ENCODE data around the gene CTSF.
"Not testable (repeated sequence)": the region's sequence is repeated elsewhere in the genome, so short reads cannot be mapped to it uniquely, and the experiment has no call there.

Gene CTSF

DNA sequence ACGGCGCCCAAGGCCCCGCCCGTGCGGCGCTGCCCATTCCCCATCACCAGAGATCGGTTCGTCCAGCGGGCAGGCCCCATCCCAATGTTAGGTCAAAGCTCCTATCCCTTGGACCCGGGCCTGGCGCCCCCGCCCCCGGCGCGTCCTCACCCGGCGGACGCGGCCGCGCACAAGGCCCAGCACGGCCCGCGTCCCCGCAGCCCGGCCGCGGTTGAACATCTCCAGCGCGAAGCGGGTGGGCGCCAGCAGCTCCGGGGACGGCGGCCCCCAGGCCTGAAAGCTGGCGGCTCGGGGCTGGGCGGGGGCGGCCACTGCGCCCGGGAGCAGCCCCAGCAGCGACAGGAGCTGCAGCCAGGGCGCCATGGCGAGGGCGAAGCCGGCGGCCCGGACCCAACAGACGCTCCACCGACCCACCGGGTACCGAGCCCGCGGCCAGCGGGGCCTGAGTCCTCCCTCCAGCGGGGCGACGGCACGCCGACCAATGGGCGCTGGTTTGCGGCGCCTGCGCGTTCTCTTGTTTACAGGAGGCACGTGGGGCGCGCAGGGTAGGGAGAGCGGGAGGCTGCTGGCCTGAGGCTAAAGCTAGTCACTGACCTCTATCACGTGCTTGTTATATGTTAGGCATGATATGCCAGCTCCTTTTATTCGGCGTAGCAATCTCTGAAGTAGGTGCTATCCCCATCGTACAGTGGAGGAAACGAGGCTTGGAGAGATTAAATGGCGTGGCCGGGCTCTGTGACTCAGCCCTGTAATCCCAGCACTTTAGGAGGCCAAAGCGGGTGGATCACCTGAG is at the start of gene CTSF:
TSS of gene CTSF (minus strand) at position 483 of the 793 bp plus-strand sequence. CDS start at position 363, 120 bp downstream.
- Histone ChIP-seq H3K9me3 (ENCODE audit: control insufficient read depth, insufficient read depth, low read depth, low read length) (no peaks in the 10 kb centered on the region), H3K4me1 (ENCODE audit: control insufficient read depth, insufficient read depth, low read length) (peaks cover 34% of the 10 kb centered on the region), H3K27ac (ENCODE audit: low read depth, low read length) (peak within 1 kb of the TSS; percentile 4; the same call in 1 of the 2 replicates), H3K27me3 (ENCODE audit: control insufficient read depth, insufficient read depth, low read length) (no peaks in the 10 kb centered on the region; the same call in 1 of the 2 replicates), H3K36me3 (ENCODE audit: control insufficient read depth, insufficient read depth, low read length) (peaks cover 16% of the 10 kb centered on the region), H3K9ac (ENCODE audit: low read length) (peak within 1 kb of the TSS; percentile 3), H3K4me3 (ENCODE audit: low read depth, low read length) (peak within 1 kb of the TSS; percentile 43; the same call in 1 of the 2 replicates)

- Histone ChIP-seq H3K9me3 (ENCODE audit: control insufficient read depth, insufficient read depth, low read depth, low read length) (no peaks in the 10 kb centered on the region), H3K27ac (ENCODE audit: low read depth, low read length) (peak overlapping the region; percentile 95), H3K9ac (ENCODE audit: low read length) (peak overlapping the region; percentile 99), H3K4me1 (ENCODE audit: control insufficient read depth, insufficient read depth, low read length) (peaks cover 9% of the 10 kb centered on the region), H3K27me3 (ENCODE audit: control insufficient read depth, insufficient read depth, low read length) (no peaks in the 10 kb centered on the region), H3K36me3 (ENCODE audit: control insufficient read depth, insufficient read depth, low read length) (peaks cover 44% of the 10 kb centered on the region), H3K4me3 (ENCODE audit: low read depth, low read length) (peak overlapping the region; percentile 93)
These were observed 48.9 kb upstream of the CTSF start for GRCh38 chr11:66617155-66617834.

GRCh38 chr11:66616379-66617154 is 48.2 kb upstream of the CTSF start, which contains the start of gene RBM14:
RBM14 (plus strand) TSS chr11:66616630; CDS start chr11:66616721, 91 bp downstream.
- no peaks in the 10 kb centered on the region for H3K27me3 ChIP-seq (ENCODE audit: control insufficient read depth, insufficient read depth, low read length)
- H3K36me3 ChIP-seq (ENCODE audit: control insufficient read depth, insufficient read depth, low read length) = peaks cover 38% of the 10 kb centered on the region
- peak within 1 kb of the TSS; percentile 95 for H3K27ac ChIP-seq (ENCODE audit: low read depth, low read length)
- H3K4me3 ChIP-seq (ENCODE audit: low read depth, low read length) = peak within 1 kb of the TSS; percentile 93
- H3K4me1 ChIP-seq (ENCODE audit: control insufficient read depth, insufficient read depth, low read length) = peaks cover 9% of the 10 kb centered on the region
- H3K9ac ChIP-seq (ENCODE audit: low read length) = peak within 1 kb of the TSS; percentile 99
- no peaks in the 10 kb centered on the region for H3K9me3 ChIP-seq (ENCODE audit: control insufficient read depth, insufficient read depth, low read depth, low read length)

DNA sequence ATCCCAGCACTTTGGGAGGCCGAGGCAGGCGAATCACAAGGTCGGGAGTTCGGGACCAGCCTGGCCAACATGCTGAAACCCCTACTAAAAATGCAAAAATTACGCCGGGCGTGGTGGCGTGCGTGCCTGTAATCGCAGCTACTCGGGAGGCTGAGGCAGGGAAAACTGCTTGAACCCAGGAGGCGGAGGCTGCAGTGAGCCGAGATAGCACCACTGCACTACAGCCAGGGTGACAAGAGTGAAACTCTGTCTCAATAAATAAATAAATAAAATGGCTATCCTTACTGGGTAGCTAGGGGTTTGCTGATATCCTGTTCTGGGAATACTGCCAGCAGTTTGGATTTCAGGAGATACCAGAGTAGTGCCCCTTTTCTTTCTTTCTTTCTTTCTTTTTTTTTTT is 45.7 kb upstream of the CTSF start:
- H3K27me3 ChIP-seq (ENCODE audit: control insufficient read depth, insufficient read depth, low read length) = no peaks in the 10 kb centered on the region
- H3K36me3 ChIP-seq (ENCODE audit: control insufficient read depth, insufficient read depth, low read length) = peaks cover 19% of the 10 kb centered on the region
- peaks cover 9% of the 10 kb centered on the region for H3K4me1 ChIP-seq (ENCODE audit: control insufficient read depth, insufficient read depth, low read length)
- no peak overlapping the region for H3K4me3 ChIP-seq (ENCODE audit: low read depth, low read length)
- no peak overlapping the region for H3K27ac ChIP-seq (ENCODE audit: low read depth, low read length)
- 0 out of 2 replicates have a peak, but pooled peaks cover 8% of the 10 kb centered on the region for H3K9me3 ChIP-seq (ENCODE audit: control insufficient read depth, insufficient read depth, low read depth, low read length)
- no peak overlapping the region for H3K9ac ChIP-seq (ENCODE audit: low read length)

- peaks cover 3% of the 10 kb centered on the region for H3K36me3 ChIP-seq (ENCODE audit: control insufficient read depth, insufficient read depth, low read length)
- H3K27me3 ChIP-seq (ENCODE audit: control insufficient read depth, insufficient read depth, low read length) = no peaks in the 10 kb centered on the region
- H3K4me3 ChIP-seq (ENCODE audit: low read depth, low read length) = no peak overlapping the region
- H3K27ac ChIP-seq (ENCODE audit: low read depth, low read length) = no peak overlapping the region
- no peak overlapping the region for H3K9ac ChIP-seq (ENCODE audit: low read length)
- no peaks in the 10 kb centered on the region for H3K4me1 ChIP-seq (ENCODE audit: control insufficient read depth, insufficient read depth, low read length)
- H3K9me3 ChIP-seq (ENCODE audit: control insufficient read depth, insufficient read depth, low read depth, low read length) = 0 out of 2 replicates have a peak, but pooled peaks cover 8% of the 10 kb centered on the region
These were observed 44.1 kb upstream of the CTSF start for GRCh38 chr11:66612458-66612857.

- Histone ChIP-seq H3K27ac (ENCODE audit: low read depth, low read length) (no peak overlapping the region), H3K9ac (ENCODE audit: low read length) (no peak overlapping the region)
These were observed 41.6 kb upstream of the CTSF start for GRCh38 chr11:66609721-66610617.

GRCh38 chr11:66607126-66607834 is 38.9 kb upstream of the CTSF start:
- H3K36me3 ChIP-seq (ENCODE audit: control insufficient read depth, insufficient read depth, low read length) = peaks cover 37% of the 10 kb centered on the region
- H3K9me3 ChIP-seq (ENCODE audit: control insufficient read depth, insufficient read depth, low read depth, low read length) = 0 out of 2 replicates have a peak, but pooled peaks cover 8% of the 10 kb centered on the region
- H3K9ac ChIP-seq (ENCODE audit: low read length) = no peak overlapping the region
- no peaks in the 10 kb centered on the region for H3K4me1 ChIP-seq (ENCODE audit: control insufficient read depth, insufficient read depth, low read length)
- H3K4me3 ChIP-seq (ENCODE audit: low read depth, low read length) = no peak overlapping the region
- H3K27ac ChIP-seq (ENCODE audit: low read depth, low read length) = no peak overlapping the region
- H3K27me3 ChIP-seq (ENCODE audit: control insufficient read depth, insufficient read depth, low read length) = no peaks in the 10 kb centered on the region

More at GRCh38 chr11:66609721-66610617, 41.6 kb upstream of the CTSF start:
- Histone ChIP-seq H3K27me3 (ENCODE audit: control insufficient read depth, insufficient read depth, low read length) (no peaks in the 10 kb centered on the region), H3K9me3 (ENCODE audit: control insufficient read depth, insufficient read depth, low read depth, low read length) (0 out of 2 replicates have a peak, but pooled peaks cover 8% of the 10 kb centered on the region), H3K4me1 (ENCODE audit: control insufficient read depth, insufficient read depth, low read length) (no peaks in the 10 kb centered on the region), H3K4me3 (ENCODE audit: low read depth, low read length) (no peak overlapping the region), H3K36me3 (ENCODE audit: control insufficient read depth, insufficient read depth, low read length) (peaks cover 19% of the 10 kb centered on the region)

DNA sequence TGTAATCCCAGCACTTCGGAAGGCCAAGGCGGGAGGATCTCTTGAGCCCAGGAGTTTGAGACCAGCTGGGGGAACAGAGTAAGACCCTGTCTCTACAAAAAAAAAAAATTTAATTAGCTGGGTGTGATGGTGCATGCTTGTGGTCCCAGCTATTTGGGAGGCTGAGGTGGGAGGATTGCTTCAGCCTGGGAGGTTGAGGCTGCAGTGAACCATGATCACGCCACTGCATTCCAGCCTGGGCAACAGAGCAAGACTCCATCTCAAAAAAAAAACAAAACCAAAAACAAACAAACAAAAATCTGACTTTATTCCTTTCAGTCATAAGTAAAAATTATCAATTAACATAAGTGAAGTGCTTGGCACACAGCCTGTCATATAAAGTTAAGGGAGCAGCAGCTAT is 38.2 kb upstream of the CTSF start:
- not testable (repeated sequence) for H3K4me1 ChIP-seq (ENCODE audit: control insufficient read depth, insufficient read depth, low read length); H3K9me3 ChIP-seq (ENCODE audit: control insufficient read depth, insufficient read depth, low read depth, low read length); H3K27ac ChIP-seq (ENCODE audit: low read depth, low read length); H3K27me3 ChIP-seq (ENCODE audit: control insufficient read depth, insufficient read depth, low read length); H3K9ac ChIP-seq (ENCODE audit: low read length); H3K4me3 ChIP-seq (ENCODE audit: low read depth, low read length)
- peaks cover 41% of the 10 kb centered on the region for H3K36me3 ChIP-seq (ENCODE audit: control insufficient read depth, insufficient read depth, low read length)

DNA sequence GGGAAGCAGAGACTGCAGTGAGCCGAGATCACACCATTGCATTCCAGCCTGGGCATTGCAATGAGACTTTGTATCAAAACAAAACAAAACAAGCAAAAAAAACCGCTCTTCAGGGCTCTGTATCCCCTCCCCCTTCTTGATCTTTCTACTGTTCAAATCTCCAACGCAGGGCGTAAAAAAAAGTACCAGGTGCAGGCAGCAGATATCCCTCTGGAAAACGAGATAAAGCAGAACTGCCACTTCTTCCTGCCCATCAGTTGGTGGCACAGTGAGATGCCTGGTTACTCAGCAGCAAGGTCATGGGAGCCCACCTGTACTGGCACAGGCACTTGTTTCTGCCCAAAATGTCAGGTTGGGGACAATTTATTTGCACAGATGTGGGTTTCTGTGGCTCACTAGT is 35.7 kb upstream of the CTSF start:
- H3K4me1 ChIP-seq (ENCODE audit: control insufficient read depth, insufficient read depth, low read length) = no peaks in the 10 kb centered on the region
- no peaks in the 10 kb centered on the region for H3K9me3 ChIP-seq (ENCODE audit: control insufficient read depth, insufficient read depth, low read depth, low read length)
- no peak overlapping the region for H3K9ac ChIP-seq (ENCODE audit: low read length)
- no peak overlapping the region for H3K27ac ChIP-seq (ENCODE audit: low read depth, low read length)
- H3K4me3 ChIP-seq (ENCODE audit: low read depth, low read length) = no peak overlapping the region
- no peaks in the 10 kb centered on the region for H3K27me3 ChIP-seq (ENCODE audit: control insufficient read depth, insufficient read depth, low read length)
- peaks cover 61% of the 10 kb centered on the region for H3K36me3 ChIP-seq (ENCODE audit: control insufficient read depth, insufficient read depth, low read length)
